Parathyroid adenoma (tissue), 2 donors: ENCODE data around the gene DENND1C.

ENCODE experiments used
- H2AFZ ChIP-seq: fragments of 300-600 bp; sonication (generic); one replicate; pipeline ENCODE4 v1.7.0; 2017; ENCODE audit warnings: antibody characterized with exemption, mild to moderate bottlenecking
- H3K27ac ChIP-seq: fragments of 300-600 bp; sonication (generic); one replicate; pipeline ENCODE4 v1.7.0; 2017
- H3K27me3 ChIP-seq: fragments of 300-600 bp; sonication (generic); one replicate; pipeline ENCODE4 v1.7.0; 2017; ENCODE audit warnings: low read length; ENCODE audit not compliant: control insufficient read depth, insufficient read depth
- H3K36me3 ChIP-seq: fragments of 300-600 bp; sonication (generic); one replicate; pipeline ENCODE4 v1.7.0; 2017; ENCODE audit warnings: low read length; ENCODE audit not compliant: control insufficient read depth, insufficient read depth
- H3K4me1 ChIP-seq: fragments of 300-600 bp; sonication (generic); one replicate; pipeline ENCODE4 v1.7.0; 2017; ENCODE audit warnings: control low read depth
- H3K4me2 ChIP-seq: fragments of 300-600 bp; sonication (generic); one replicate; pipeline ENCODE4 v1.7.0; 2017; ENCODE audit warnings: low read length
- H3K4me3 ChIP-seq: fragments of 300-600 bp; sonication (generic); one replicate; pipeline ENCODE4 v1.7.0; 2017; ENCODE audit warnings: low read depth, low read length
- H3K79me2 ChIP-seq: fragments of 300-600 bp; sonication (generic); one replicate; pipeline ENCODE4 v1.7.0; 2017; ENCODE audit warnings: control low read depth
- H3K9ac ChIP-seq: fragments of 300-600 bp; sonication (generic); one replicate; pipeline ENCODE4 v1.7.0; 2017; ENCODE audit warnings: mild to moderate bottlenecking
- H3K9me3 ChIP-seq: fragments of 300-600 bp; sonication (generic); one replicate; pipeline ENCODE4 v1.7.0; 2017; ENCODE audit warnings: low read length; ENCODE audit not compliant: control insufficient read depth
- TF ChIP-seq, protein P1 (sequence below): fragments of 300-600 bp; sonication (generic); IDR thresholded peaks from one replicate; pipeline ENCODE4 v1.7.0; 2017; ENCODE audit warnings: antibody characterized with exemption, mild to moderate bottlenecking
- donor health status: primary hyperparathyroidism.

The DENND1C gene

DNA sequence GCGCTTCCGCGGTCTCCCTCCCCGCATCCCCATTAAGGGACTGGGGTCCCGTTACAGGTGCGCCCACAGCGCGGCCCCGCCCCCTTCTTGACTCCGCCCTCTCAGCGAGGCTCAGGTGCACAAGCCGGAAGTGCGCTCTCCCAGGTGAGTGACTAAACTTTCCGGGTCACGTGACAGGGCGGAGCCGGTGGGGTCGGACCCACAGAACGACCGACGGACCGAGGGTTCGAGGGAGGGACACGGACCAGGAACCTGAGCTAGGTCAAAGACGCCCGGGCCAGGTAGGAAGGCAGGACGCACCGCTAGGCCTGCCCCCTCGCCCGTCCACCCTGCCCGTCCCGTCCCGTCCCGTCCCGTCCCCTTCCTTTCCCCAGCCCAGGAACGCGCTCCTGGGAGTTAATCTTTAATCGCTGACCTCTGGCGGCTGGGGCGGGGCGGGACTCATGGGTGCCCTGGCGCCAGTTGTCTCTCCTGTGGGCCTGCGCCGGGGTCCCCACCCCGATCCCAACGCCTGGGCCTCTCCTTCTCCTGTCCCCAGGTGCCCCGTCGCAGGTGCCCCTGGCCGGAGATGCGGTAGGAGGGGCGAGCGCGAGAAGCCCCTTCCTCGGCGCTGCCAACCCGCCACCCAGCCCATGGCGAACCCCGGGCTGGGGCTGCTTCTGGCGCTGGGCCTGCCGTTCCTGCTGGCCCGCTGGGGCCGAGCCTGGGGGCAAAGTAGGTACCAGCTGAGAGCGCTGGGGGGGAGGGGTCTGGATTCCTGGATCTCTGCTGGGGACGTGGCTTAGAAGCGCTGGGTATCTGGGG is 17.3 kb downstream of the DENND1C start, which contains the start of gene CRB3:
Gene CRB3 (plus strand): TSS at position 202 of the 804 bp plus-strand sequence. CDS start 431 bp downstream, at position 633.
- TF ChIP-seq, protein P1, sequence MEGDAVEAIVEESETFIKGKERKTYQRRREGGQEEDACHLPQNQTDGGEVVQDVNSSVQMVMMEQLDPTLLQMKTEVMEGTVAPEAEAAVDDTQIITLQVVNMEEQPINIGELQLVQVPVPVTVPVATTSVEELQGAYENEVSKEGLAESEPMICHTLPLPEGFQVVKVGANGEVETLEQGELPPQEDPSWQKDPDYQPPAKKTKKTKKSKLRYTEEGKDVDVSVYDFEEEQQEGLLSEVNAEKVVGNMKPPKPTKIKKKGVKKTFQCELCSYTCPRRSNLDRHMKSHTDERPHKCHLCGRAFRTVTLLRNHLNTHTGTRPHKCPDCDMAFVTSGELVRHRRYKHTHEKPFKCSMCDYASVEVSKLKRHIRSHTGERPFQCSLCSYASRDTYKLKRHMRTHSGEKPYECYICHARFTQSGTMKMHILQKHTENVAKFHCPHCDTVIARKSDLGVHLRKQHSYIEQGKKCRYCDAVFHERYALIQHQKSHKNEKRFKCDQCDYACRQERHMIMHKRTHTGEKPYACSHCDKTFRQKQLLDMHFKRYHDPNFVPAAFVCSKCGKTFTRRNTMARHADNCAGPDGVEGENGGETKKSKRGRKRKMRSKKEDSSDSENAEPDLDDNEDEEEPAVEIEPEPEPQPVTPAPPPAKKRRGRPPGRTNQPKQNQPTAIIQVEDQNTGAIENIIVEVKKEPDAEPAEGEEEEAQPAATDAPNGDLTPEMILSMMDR: no peak
- peak within 1 kb of the TSS; percentile 93 for H2AFZ ChIP-seq
- H3K9ac ChIP-seq: peak within 1 kb of the TSS; percentile 82
- no peaks in the 10 kb centered on the region for H3K9me3 ChIP-seq
- H3K79me2 ChIP-seq: no peaks in the 10 kb centered on the region
- H3K4me3 ChIP-seq: peak within 1 kb of the TSS; percentile 93
- H3K4me1 ChIP-seq: peaks cover 2% of the 10 kb centered on the region
- peak within 1 kb of the TSS; percentile 91 for H3K4me2 ChIP-seq
- no peaks in the 10 kb centered on the region for H3K27me3 ChIP-seq
- peak within 1 kb of the TSS; percentile 60 for H3K27ac ChIP-seq
- no peaks in the 10 kb centered on the region for H3K36me3 ChIP-seq

DNA sequence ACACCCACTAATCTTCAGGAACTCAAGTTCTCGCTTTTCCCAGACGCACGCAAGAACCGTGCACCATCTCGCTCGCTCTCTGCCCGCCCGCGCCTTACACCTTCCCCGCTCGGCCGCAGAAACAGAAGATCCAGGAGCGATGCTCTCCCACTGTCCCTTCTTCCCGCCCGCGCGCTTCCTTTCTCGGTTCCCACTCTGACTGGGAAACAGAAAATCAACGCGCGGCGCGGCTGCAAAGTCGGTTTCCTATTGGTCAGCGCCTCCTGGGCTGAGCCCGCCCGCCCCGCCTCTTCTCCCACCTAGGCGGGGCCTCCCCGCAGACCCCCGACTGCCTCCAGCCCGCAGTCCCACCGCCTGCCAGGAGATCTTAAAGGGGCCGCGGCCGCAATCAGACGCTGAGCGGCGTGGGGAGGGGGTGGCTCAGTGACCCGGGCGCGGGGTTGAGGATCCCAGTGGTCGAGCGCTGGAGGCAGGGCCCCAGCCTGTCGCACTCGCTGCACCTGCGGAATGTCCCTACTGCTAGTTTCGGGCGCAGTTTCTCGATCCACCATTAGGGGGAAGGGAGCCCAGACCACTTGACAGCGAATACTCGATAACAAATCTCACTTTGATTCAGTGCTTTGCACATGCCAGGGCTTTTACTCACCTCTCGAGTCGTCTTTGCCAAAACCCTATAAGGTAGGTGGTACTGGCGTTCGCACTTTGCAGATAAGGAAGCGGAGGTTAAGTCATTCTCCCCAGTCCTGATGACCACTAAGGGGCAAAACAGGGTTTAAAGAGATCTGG is 21.3 kb downstream of the DENND1C start:
- H3K27me3 ChIP-seq: no peaks in the 10 kb centered on the region
- TF ChIP-seq, protein P1: peak; percentile 82
- no peaks in the 10 kb centered on the region for H3K36me3 ChIP-seq
- no peaks in the 10 kb centered on the region for H3K9me3 ChIP-seq
- peak overlapping the region; percentile 72 for H3K4me3 ChIP-seq
- peaks cover 10% of the 10 kb centered on the region for H3K4me1 ChIP-seq
- peak overlapping the region; percentile 69 for H3K27ac ChIP-seq
- peak overlapping the region; percentile 89 for H2AFZ ChIP-seq
- H3K9ac ChIP-seq: no peak overlapping the region
- peak overlapping the region; percentile 93 for H3K4me2 ChIP-seq
- H3K79me2 ChIP-seq: no peaks in the 10 kb centered on the region

GRCh38 chr19:6459262-6460098 is 22.1 kb downstream of the DENND1C start, which contains the start of gene SLC25A23:
TSS of gene SLC25A23 (minus strand) at chr19:6459792. CDS start at chr19:6459628, 164 bp downstream.
- H3K27ac ChIP-seq: peak within 1 kb of the TSS; percentile 69
- TF ChIP-seq, protein P1: no peak

DNA sequence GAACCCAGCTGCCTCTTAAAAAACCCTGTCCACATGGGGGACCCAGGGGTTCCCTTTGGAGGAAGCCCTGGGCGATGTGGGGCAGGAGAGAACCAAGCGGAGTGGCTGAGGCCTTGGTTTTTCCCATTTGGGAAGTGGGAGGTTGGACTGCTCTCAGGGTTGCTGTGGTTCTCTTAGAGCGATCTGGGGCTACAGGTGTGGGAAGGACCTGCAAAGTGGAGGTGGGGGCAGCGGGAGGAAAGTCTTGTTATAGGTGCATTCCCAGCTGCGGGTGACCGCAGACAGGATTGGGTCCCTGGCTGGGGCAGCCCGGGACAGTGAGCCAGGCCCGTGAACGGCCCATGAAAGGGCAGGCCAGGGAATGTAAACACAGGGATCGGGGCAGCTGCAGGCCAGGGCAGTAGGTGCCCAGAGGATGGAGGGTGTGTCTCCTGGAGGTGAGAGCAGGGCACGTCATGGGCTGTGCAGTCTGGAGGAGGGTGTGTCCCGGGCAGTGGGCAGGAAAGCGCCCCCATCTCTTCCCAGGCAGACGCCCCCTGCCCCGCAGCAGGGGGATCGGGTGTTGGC is 22.8 kb downstream of the DENND1C start:
- peak overlapping the region; percentile 89 for H2AFZ ChIP-seq
- H3K4me2 ChIP-seq: peak overlapping the region; percentile 93
- peak overlapping the region; percentile 72 for H3K4me3 ChIP-seq
- no peaks in the 10 kb centered on the region for H3K9me3 ChIP-seq
- peaks cover 8% of the 10 kb centered on the region for H3K4me1 ChIP-seq
- TF ChIP-seq, protein P1: no peak
- H3K9ac ChIP-seq: no peak overlapping the region
- peak overlapping the region; percentile 11 for H3K27ac ChIP-seq
- H3K27me3 ChIP-seq: no peaks in the 10 kb centered on the region
- no peaks in the 10 kb centered on the region for H3K79me2 ChIP-seq
- H3K36me3 ChIP-seq: no peaks in the 10 kb centered on the region

More at GRCh38 chr19:6459262-6460098, 22.1 kb downstream of the DENND1C start, which contains the start of gene SLC25A23:
- H3K4me1 ChIP-seq: peaks cover 10% of the 10 kb centered on the region
- H3K36me3 ChIP-seq: no peaks in the 10 kb centered on the region
- H3K9ac ChIP-seq: no peak within 1 kb of the TSS
- peak within 1 kb of the TSS; percentile 93 for H3K4me2 ChIP-seq
- no peaks in the 10 kb centered on the region for H3K79me2 ChIP-seq
- H3K27me3 ChIP-seq: no peaks in the 10 kb centered on the region
- H3K9me3 ChIP-seq: no peaks in the 10 kb centered on the region
- H3K4me3 ChIP-seq: peak within 1 kb of the TSS; percentile 72
- H2AFZ ChIP-seq: peak within 1 kb of the TSS; percentile 89
